GM19324 (cell line): ENCODE results near the gene GALNT10.

Source experiments
- ATAC-seq: cut with Tn5 transposase; IDR thresholded peaks from one replicate; pipeline ENCODE4 v1.9.1; 2021; ENCODE audit warnings: mild to moderate bottlenecking, moderate library complexity; ENCODE audit not compliant: unreplicated experiment, low FRiP score

Gene GALNT10

DNA sequence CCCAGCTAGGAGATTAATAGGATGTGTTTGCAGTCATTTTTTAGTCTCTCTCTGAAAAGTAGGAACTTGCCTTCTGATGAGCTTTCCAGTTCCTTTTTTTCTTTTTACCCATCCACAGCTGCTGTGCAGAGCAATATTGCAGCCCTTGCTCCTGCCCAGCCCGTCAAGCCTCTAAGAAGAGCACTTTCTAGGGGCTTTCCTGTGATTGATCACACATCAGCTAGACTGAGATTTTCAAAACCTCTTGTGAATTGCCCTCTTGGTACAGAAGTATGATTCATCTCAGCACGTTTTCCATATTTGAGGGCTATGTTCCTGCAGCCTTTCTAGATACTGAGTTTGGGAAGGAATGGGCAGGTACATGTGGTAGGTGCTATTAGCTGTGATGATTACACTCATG lies 93.9 kb downstream of the GALNT10 start:
- peak; percentile 87 for ATAC-seq

DNA sequence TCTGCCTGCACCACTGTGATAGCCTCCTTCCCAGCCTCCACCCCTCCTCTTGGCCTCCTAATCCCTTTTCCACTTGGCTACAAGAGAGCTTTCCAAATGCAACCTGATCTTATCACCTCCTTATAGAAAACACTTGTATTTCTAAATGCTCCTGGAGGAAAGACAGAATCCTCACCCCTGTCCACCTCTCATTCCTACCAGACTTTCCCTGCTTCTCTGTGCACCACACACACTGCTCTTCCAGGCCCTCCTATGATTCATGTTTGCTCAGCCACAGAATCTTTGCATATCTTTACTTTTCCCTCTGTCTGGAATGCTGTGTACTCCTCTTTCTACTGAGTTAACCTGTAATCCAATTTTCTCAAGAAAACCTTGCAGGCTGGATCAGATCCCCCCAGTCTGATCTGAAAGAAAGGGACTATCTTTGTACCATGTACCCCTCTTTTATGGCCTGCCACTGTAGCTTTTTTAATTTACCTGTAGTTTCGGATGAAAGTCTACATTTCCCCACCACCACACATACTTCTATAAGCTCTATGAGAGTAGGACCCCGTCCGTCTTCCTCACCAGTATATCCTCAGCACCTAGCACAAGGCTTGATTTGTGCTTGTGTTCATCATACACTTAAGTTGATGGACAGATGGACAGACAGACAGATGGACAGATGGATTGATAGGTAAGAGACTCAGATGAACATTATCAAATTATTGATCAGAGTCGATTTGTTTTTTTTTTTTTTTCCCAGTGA lies 95.3 kb downstream of the GALNT10 start:
- no peak for ATAC-seq

DNA sequence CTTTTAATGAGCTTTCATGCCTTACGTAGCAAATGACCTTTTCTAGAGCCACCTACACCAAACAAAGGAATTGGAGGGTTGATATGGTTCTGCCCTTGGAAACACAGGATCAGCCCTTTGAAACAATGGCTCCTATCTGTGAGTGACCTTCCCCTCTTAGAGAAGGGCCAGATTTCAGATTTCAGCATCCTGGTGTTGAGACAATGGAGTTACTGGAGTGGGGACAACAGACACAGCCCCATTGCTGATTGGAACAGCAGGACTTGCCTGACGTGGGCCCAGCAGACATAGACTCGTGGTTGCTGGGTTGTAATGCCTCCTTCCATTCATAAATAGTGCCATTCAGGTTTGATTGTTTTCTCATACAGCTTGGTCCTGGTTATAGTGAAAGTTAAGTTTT lies 96.0 kb downstream of the GALNT10 start:
- no peak for ATAC-seq

DNA sequence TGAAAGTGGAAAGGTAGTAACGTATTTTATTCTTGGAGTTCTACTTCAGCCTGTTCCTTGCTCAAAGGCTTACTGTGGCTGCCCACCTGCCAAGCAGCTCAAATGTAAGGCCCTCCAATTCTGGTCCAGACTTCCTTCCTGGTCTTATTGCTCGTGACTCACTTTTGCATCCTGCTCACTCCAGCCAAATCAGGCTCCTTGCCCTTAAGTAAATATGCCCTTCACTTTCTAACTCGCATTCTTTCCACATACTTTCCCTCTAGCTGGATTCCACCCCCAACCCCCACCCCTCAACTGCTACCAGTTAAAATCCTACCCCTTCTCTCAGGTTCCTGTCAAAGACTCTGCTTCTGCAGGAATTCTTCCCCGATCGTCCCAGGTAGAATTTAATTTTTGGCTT lies 96.6 kb downstream of the GALNT10 start:
- no peak for ATAC-seq

DNA sequence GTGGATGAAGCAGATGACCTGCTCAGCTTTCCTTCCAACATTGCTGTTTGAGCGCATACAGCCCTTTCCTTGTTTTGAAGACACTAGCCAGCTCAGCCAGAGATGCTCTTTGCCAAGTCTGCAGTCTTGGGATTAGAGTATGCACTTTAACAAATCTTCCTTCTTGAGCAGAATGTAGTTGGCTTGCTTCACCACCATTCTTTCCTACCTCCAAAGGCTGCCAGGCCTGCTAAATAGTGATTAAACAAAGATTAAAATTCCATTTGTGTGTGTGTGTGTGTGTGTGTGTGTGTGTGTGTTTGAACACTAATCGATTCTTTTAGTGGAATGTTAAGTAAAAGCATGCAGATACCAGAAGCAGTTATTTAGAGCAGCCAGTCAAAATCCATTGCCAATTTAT lies 97.6 kb downstream of the GALNT10 start:
- ATAC-seq = no peak

GRCh38 chr5:154291917-154292316 lies 101.4 kb downstream of the GALNT10 start:
- ATAC-seq = no peak

DNA sequence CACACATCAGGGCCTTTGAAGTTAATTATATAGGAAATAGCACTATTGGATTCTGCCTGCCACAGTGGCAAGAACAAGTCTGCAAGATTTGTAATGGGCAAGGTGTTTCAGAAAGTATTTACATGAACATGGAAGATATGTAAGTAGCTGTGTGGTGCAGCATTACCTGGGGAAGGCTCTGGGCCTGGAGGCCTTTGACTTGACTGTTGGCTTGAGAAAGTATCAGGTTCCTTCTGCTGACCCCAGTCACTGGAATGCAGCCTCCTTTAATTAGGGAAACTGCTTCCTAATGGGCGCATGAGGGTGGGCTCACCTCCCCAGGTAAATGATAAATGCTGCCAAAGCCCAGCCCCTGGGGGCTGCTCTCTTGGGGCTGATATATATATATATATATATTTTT lies 102.7 kb downstream of the GALNT10 start:
- ATAC-seq = no peak

DNA sequence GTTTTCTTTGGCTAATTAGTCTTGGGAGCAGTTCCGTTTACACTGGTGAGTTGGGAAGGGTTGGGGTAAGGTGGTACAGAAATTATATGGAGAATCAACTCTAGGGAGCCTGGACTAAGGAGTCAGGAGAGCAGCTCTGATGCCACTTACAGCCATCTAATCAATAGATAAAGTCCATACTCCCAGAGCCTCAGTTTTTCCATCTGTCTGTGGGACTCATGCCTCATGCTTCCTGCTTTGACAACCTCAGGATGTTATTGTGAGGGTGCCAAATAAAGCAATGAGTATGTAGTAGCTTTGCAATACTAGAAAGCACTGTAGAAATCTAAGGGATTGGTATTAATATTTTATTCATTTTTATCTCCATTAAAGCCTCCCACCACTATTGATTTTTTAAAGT lies 105.0 kb downstream of the GALNT10 start:
- ATAC-seq = no peak

DNA sequence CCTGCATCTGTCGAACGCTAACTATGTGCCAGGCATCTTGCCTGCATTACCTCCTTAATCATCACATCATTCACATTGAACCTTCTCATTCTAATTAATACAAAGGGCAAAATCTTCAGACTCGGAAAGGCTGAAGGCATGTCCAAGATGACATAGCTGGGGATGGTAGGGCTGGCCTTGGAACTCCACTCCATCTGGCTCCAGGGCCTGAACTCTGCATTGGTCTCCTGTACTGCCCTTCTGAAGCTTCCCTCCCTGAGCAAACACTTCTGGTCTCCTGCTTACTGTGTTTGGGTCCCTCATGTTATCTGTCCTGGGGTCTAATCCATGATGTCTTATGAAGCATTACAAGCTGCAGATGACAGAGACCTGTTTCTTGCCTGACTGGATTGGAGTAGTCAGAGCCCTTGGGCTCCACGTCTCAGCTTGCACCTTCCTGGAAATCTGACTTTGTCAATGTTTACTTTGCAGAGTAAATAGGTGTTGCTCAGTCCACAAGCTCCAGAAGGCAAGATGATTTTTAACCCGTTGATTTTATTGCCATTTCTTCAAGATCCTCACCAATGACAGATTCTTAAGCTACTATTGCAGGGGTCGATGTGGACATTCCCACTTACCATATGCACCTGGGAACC lies 106.1 kb downstream of the GALNT10 start:
- no peak for ATAC-seq

GRCh38 chr5:154298065-154298464 lies 107.5 kb downstream of the GALNT10 start:
- no peak for ATAC-seq

GRCh38 chr5:154300207-154300883 lies 109.8 kb downstream of the GALNT10 start:
- ATAC-seq = no peak

GRCh38 chr5:154301726-154302125 lies 111.2 kb downstream of the GALNT10 start:
- no peak for ATAC-seq

DNA sequence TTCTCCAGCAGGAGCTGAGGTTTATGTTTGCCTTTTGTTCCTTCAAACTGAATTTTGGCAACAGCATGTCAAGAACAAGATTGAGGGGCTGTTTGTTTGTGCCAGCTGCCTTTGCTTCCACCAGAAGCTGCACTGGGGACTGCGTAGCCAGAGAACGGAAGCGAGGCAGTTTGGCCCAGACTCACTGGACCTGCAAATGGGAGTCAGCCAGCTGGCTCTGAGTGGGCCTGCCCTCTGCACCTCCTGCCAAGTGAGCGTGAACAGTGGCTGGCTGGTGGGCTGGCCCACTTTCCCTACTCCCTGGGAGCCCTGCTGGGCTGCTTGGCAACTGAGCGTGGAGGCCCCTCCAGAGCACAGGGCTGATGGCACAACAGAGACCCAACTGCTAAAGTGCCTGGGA lies 111.6 kb downstream of the GALNT10 start:
- ATAC-seq = no peak

GRCh38 chr5:154303133-154303532 lies 112.6 kb downstream of the GALNT10 start:
- ATAC-seq = no peak

- ATAC-seq = no peak
These were observed 118.2 kb downstream of the GALNT10 start for GRCh38 chr5:154308443-154309370.

- no peak for ATAC-seq
These were observed 118.8 kb downstream of the GALNT10 start for GRCh38 chr5:154309371-154309745.

DNA sequence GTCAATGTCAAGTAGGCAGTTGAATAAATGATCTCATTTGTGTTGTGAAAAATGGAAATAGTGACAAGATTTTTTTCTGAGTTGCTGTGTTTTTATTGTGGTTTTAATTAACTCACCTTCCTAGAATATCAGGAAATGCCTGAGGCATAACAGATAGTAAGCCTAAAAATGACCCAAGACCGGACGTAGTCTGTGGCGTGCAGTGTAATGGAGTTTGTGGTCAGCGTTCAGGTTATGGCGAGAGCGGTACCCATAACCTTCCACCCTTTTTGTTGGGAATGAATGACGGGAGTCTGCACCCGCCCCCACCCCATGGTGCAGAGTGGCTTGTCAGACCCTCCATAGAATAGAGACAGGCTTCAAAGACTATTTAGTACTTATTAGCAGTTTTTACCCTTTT lies 119.3 kb downstream of the GALNT10 start:
- no peak for ATAC-seq

- no peak for ATAC-seq
These were observed 120.8 kb downstream of the GALNT10 start for GRCh38 chr5:154311362-154311761.

DNA sequence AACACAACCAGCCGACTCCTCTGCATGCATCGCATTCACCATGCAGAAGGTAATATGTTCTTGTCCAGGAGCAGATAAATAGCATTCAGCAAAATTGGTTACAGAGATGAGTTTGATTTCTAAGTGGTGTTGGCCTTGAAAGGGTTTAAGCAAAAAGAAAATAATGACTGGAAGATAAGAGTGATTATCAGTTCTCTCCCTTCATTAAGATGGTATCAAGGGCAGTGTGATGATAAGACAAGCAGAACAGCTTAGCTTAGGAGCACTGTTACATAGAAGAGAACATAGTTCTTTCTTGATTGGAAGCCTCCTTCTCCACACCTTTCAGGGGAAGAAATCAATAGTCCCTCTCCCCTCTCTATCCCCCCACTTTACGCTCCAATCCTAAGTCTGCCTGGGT lies 121.5 kb downstream of the GALNT10 start:
- no peak for ATAC-seq

- ATAC-seq = no peak
These were observed 122.0 kb downstream of the GALNT10 start for GRCh38 chr5:154312576-154312975.
